ENCODE results near the gene GEMIN5. TPM values are rescaled to one million over a fixed set of nuclear protein-coding genes. Genes with fewer than 3 reads are reported as not detected.
"Not testable (repeated sequence)": the region's sequence is repeated elsewhere in the genome, so short reads cannot be mapped to it uniquely, and the experiment has no call there.

Gene GEMIN5
- total RNA-seq, 2 donors from 2014 or later, result 14.6 to 20.3 TPM

DNA sequence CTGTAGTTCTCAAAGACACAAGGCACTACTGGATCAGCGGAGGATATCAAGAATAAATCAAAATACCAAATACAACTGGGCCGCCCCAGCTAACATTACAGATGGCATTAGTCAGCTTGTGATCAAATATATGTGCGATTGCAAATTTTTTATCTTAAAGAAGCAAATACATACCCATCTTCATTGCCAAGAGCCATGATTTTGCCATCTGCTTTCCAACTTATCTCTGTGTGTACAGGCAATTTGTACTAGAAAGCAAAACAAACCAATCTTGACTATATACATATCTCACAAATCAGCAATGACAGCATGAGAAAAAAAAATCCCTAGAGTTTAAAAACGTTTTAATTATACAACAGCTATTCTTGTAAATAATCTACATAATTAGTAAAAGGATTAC is 20.3 kb downstream of the GEMIN5 start:
- Histone ChIP-seq H3K27ac (no peak overlapping the region), H3K4me1 (replicated peaks) (no peaks in the 10 kb centered on the region), H3K36me3 (peaks cover 0 to 2% of the 10 kb centered on the region in 2 donors), H3K27me3 (replicated peaks; ENCODE audit: insufficient read depth) (no peaks in the 10 kb centered on the region), H3K9me3 (no peaks in the 10 kb centered on the region), H3K4me3 (no peak overlapping the region)
- WGBS, result 74% methylated on average over 4 of the region's 4 CpGs
- intact Hi-C loops (cut with DNase I), result no loop called here
- DNase-seq (ENCODE audit: low spot score), result no peak
- TF ChIP-seq CTCF (IDR thresholded peaks at IDR 0.05) (no peak), POLR2A (IDR thresholded peaks at IDR 0.05) (no peak), POLR2AphosphoS5 (IDR thresholded peaks at IDR 0.05) (no peak)

GRCh38 chr5:154916874-154917273 is 21.1 kb downstream of the GEMIN5 start:
- H3K27ac ChIP-seq, result no peak overlapping the region
- intact Hi-C loops (cut with DNase I), result no loop called here
- H3K4me1 ChIP-seq (replicated peaks), result no peaks in the 10 kb centered on the region
- peaks cover 0 to 2% of the 10 kb centered on the region in 2 donors for H3K36me3 ChIP-seq
- no peaks in the 10 kb centered on the region for H3K9me3 ChIP-seq
- TF ChIP-seq CTCF (IDR thresholded peaks at IDR 0.05) (no peak), POLR2AphosphoS5 (IDR thresholded peaks at IDR 0.05) (no peak), POLR2A (IDR thresholded peaks at IDR 0.05) (no peak)
- DNase-seq (ENCODE audit: low spot score), result no peak
- H3K4me3 ChIP-seq, result no peak overlapping the region
- WGBS, result 64% methylated on average over 3 of the region's 3 CpGs
- H3K27me3 ChIP-seq (replicated peaks; ENCODE audit: insufficient read depth), result no peaks in the 10 kb centered on the region

DNA sequence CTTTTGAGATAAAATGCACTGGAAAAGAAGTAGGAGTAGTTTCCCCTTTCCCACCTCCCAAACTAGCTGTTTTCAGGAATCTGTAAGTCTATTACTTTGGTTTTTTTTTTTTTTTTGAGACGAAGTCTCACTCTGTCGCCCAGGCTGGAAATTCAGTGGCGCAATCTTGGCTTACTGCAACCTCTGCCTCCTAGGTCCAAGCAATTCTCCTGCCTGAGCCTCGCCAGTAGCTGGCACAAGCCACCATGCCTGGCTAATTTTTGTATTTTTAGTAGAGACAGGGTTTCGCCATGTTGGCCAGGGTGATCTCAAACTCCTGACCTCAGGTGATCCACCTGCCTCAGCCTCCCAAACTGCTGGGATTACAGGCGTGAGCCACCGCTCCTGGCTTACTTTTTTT is 32.4 kb downstream of the GEMIN5 start:
- H3K4me3 ChIP-seq; intact Hi-C loops (cut with DNase I); H3K4me1 ChIP-seq (replicated peaks); H3K27me3 ChIP-seq (replicated peaks; ENCODE audit: insufficient read depth); DNase-seq (ENCODE audit: low spot score); H3K36me3 ChIP-seq; H3K27ac ChIP-seq; H3K9me3 ChIP-seq: not testable (repeated sequence)
- WGBS, result 93% methylated on average over 7 of the region's 7 CpGs

DNA sequence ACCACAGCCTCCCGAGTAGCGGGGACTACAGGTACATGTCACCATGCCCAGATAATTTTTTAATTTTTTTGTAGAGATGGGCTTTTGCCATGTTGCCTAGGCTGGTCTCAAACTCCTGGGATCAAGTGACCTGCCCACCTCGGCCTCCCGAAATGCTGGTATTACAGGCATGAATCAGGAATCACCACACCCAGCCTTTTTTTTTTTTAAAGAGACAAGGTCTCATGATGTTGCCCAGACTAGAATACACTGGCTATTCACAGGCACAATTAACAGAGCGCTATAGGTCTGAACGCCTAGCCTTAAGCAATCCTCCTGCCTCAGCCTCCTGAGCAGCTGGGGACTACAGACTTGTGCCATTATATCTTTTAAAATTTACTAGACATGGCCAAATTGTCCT is 36.1 kb downstream of the GEMIN5 start:
- 89% methylated on average over 6 of the region's 6 CpGs for WGBS
- H3K36me3 ChIP-seq, result peaks cover 0 to 7% of the 10 kb centered on the region in 2 donors
- no peak for DNase-seq (ENCODE audit: low spot score)

GRCh38 chr5:154901276-154901675 is 36.7 kb downstream of the GEMIN5 start:
- TF ChIP-seq POLR2A (IDR thresholded peaks at IDR 0.05) (no peak), CTCF (IDR thresholded peaks at IDR 0.05) (no peak), POLR2AphosphoS5 (IDR thresholded peaks at IDR 0.05) (no peak)
- no peak overlapping the region for H3K27ac ChIP-seq
- no peaks in the 10 kb centered on the region for H3K27me3 ChIP-seq (replicated peaks; ENCODE audit: insufficient read depth)
- 94% methylated on average over 2 of the region's 2 CpGs for WGBS
- no peak overlapping the region for H3K4me3 ChIP-seq
- DNase-seq (ENCODE audit: low spot score), result no peak
- intact Hi-C loops (cut with DNase I), result no loop called here
- peaks cover 0 to 7% of the 10 kb centered on the region in 2 donors for H3K36me3 ChIP-seq
- H3K9me3 ChIP-seq, result no peaks in the 10 kb centered on the region
- H3K4me1 ChIP-seq (replicated peaks), result no peaks in the 10 kb centered on the region

More for the DNA sequence above, 36.1 kb downstream of the GEMIN5 start:
- Histone ChIP-seq H3K27me3 (replicated peaks; ENCODE audit: insufficient read depth) (no peaks in the 10 kb centered on the region), H3K27ac (no peak overlapping the region), H3K9me3 (no peaks in the 10 kb centered on the region), H3K4me3 (no peak overlapping the region), H3K4me1 (replicated peaks) (no peaks in the 10 kb centered on the region)
- intact Hi-C loops (cut with DNase I), result no loop called here
- TF ChIP-seq CTCF (IDR thresholded peaks at IDR 0.05) (no peak), POLR2AphosphoS5 (IDR thresholded peaks at IDR 0.05) (no peak), POLR2A (IDR thresholded peaks at IDR 0.05) (no peak)

Data from prostate gland (tissue), 2 donors.